ENCODE data around the gene SLC35G1.

The SLC35G1 gene, protein sequence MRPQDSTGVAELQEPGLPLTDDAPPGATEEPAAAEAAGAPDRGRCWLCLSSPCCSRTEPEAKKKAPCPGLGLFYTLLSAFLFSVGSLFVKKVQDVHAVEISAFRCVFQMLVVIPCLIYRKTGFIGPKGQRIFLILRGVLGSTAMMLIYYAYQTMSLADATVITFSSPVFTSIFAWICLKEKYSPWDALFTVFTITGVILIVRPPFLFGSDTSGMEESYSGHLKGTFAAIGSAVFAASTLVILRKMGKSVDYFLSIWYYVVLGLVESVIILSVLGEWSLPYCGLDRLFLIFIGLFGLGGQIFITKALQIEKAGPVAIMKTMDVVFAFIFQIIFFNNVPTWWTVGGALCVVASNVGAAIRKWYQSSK

DNA sequence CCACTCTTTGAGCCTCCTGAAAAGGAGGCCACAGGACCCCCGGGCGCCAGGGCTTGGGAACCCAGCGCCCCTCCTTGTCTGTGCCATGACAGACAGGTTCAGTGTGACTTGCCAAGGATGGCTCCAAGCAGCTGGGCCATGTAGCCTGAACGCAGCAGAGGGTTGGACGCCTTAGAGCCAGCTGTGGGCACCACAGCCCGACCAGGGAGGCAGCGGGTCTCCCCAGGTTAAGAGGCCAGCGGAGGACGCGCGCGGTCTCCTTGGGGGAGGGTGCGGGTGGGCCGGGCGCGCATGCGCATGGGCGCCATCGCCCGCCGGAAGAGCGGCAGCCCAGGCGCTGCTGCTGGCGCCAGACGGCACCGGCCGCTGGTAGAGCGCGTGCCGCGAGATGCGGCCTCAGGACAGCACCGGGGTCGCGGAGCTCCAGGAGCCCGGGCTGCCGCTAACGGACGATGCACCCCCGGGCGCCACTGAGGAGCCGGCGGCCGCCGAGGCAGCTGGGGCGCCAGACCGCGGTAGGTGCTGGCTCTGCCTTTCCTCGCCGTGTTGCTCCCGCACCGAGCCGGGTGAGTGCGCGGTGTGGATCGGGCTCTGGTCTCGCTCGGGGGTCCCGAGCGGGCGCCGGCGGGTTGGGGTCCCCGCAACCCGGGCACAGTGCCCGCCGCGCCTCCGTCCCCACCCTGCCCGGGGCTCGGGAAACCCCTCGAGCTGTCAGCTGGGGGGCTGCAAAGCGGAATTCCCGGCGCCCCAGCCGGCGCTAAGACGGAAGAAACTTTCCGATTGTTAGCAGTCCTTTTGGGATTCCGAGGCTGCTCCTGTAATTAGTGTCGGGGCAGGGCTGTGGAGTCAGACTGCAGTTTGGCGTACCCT lies at the start of gene SLC35G1:
TSS of gene SLC35G1 (plus strand) at position 333 of the 870 bp plus-strand sequence. CDS start at position 389, 56 bp downstream.
- in situ Hi-C loops (cut with MboI; ENCODE audit: low pct_unique_long_range_greater_than_20kb, low sequenced_read_pairs, unreplicated experiment), result no loop called here
- TF ChIP-seq, protein P1, sequence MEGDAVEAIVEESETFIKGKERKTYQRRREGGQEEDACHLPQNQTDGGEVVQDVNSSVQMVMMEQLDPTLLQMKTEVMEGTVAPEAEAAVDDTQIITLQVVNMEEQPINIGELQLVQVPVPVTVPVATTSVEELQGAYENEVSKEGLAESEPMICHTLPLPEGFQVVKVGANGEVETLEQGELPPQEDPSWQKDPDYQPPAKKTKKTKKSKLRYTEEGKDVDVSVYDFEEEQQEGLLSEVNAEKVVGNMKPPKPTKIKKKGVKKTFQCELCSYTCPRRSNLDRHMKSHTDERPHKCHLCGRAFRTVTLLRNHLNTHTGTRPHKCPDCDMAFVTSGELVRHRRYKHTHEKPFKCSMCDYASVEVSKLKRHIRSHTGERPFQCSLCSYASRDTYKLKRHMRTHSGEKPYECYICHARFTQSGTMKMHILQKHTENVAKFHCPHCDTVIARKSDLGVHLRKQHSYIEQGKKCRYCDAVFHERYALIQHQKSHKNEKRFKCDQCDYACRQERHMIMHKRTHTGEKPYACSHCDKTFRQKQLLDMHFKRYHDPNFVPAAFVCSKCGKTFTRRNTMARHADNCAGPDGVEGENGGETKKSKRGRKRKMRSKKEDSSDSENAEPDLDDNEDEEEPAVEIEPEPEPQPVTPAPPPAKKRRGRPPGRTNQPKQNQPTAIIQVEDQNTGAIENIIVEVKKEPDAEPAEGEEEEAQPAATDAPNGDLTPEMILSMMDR (IDR thresholded peaks at IDR 0.05; ENCODE audit: extremely low read depth, insufficient read depth, missing control alignments), result no peak
- peak; percentile 93 for DNase-seq (ENCODE audit: low spot score)

DNA sequence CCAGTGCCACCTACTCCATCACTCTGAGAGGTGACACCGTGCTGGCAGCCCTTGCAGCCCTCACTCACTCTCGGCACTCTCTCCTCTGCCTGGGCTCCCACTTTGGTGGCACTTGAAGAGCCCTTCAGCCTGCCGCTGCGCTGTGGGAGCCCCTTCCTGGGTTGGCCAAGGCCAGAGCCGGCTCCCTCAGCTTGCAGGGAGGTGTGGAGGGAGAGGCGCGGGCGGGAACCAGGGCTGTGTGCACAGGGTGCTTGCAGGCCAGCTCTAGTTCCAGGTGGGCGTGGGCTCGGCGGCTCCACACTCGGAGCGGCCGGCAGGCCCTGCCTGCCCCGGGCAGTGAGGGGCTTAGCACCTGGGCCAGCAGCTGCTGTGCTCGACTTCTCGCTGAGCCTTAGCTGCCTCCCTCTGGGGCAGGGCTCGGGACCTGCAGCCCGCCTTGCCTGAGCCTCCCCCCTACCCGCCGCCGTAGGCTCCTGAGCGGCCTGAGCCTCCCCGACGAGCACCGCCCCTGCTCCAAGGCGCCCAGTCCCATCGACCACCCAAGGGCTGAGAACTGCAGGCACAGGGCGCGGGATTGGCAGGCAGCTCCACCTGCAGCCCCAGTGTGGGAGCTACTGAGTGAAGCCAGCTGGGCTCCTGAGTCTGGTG lies 48.7 kb upstream of the SLC35G1 start:
- no peak for DNase-seq (ENCODE audit: low spot score)
- TF ChIP-seq, protein P1 (IDR thresholded peaks at IDR 0.05; ENCODE audit: extremely low read depth, insufficient read depth, missing control alignments), result no peak
- in situ Hi-C loops (cut with MboI; ENCODE audit: low pct_unique_long_range_greater_than_20kb, low sequenced_read_pairs, unreplicated experiment), result no loop called here

DNA sequence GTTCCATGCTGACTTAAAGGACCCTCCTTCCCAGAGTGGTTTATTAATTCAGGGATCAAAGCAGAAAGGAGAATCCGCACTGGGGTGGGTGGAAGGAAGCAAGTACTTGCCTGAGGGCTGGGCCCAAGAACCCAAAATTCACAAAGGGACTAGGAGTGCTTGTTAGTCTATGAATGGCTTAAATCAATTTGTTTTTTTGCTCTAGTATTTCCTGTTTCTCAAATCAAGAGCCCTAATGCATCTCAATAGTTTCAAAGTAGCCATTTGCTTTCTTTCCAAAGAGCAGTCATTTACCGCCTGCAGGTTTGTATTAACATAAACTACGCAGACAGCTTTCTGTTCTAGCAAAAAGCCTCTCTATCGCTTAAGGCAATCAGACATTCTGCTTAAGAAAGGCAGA lies 44.2 kb upstream of the SLC35G1 start:
- in situ Hi-C loops (cut with MboI; ENCODE audit: low pct_unique_long_range_greater_than_20kb, low sequenced_read_pairs, unreplicated experiment), result no loop called here
- no peak for DNase-seq (ENCODE audit: low spot score)
- TF ChIP-seq, protein P1 (IDR thresholded peaks at IDR 0.05; ENCODE audit: extremely low read depth, insufficient read depth, missing control alignments), result no peak

DNA sequence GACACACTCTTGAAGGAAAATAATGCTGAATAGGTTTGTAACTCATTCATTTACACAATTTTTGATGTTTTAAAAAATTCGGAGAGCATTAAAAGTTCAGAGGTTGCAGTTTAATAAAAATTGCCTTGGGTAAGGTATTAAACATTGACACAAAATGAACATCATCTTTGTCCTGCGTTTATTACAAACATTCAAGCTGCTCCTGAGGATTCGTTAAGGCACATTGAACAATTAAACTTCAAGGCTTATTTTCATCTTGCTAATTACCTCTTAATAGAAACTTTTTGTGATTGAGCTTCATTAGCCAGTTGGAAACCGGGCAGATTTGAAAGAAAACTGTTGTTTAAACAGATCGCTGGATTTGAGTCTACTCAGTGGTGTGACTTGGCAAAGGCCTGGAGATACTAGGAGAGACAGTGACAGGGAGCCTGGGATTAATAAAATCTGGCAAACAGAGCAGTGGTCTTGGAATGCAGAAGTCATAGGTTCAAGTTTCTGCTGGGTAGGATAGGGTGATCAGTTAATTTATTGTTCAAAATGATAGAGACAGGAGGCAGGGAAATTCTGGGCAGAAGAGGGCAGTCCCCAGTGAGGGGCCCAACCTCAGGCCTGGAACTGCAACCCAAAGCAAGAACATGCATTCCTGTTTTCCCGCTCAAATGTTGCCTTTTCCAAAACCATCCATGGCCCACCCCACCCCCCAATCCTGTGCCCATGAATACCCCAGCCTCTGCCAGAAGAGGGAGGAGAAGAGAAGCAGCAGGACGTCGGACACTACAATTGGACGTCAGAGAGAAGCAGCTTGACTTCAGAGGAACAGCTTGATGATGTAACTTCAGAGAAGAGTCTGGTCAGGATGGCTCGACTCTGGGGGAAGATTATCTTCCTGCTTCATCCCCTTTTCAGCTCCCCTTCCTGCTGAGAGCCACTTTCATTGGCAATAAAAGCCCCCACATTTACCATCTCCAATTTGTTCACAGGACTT lies 43.5 kb upstream of the SLC35G1 start:
- DNase-seq (ENCODE audit: low spot score), result no peak
- TF ChIP-seq, protein P1 (IDR thresholded peaks at IDR 0.05; ENCODE audit: extremely low read depth, insufficient read depth, missing control alignments), result no peak
- in situ Hi-C loops (cut with MboI; ENCODE audit: low pct_unique_long_range_greater_than_20kb, low sequenced_read_pairs, unreplicated experiment), result no loop called here

DNA sequence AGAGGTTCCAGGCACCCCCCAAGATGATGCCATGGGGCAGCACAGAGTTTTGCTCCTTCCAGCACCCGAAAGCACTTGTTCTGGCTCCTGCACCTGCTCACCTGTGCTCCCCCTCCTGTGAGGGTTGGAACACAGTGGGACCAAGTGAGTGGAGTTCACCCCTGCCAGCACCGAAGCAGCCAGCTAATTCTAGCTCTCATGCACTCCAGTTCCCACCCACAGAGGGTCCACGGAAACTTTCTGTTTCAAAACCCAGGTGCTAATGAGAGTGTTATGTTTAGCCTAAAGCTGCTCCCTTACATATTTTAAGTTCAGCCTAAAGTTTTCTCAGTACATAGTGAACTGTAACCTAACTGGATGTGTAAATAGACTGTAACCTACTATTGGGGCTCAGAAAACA lies 42.6 kb upstream of the SLC35G1 start:
- DNase-seq (ENCODE audit: low spot score), result no peak
- in situ Hi-C loops (cut with MboI; ENCODE audit: low pct_unique_long_range_greater_than_20kb, low sequenced_read_pairs, unreplicated experiment), result no loop called here
- TF ChIP-seq, protein P1 (IDR thresholded peaks at IDR 0.05; ENCODE audit: extremely low read depth, insufficient read depth, missing control alignments), result no peak

Data from GM13977 (cell line).